OCI-LY7 (cell line): ENCODE data around the gene NEB. TPM values are rescaled to one million over a fixed set of nuclear protein-coding genes. Genes with fewer than 3 reads are reported as not detected.

Experiments
- BruUV-seq: library from RNA; stranded (reverse); fragments of 400-500 nt; replicated peaks from 2 replicates; lab custom pipeline; 2021; lab: Mats Ljungman, UMichigan
- CTCF ChIA-PET: fragments of 300-600 bp; sonication (Branson Sonifier 250); formaldehyde crosslinking; loops from one replicate; lab custom pipeline; 2022; ENCODE audit warnings: antibody characterized with exemption; ENCODE audit not compliant: unreplicated experiment; lab: Charles Lee
- POLR2A ChIA-PET: fragments of 300-600 bp; sonication (Branson Sonifier 250); formaldehyde crosslinking; loops from one replicate; lab custom pipeline; 2022; ENCODE audit warnings: antibody characterized with exemption; lab: Charles Lee
- DNase-seq: peaks from one replicate; pipeline ENCODE4 v3.0.0-alpha.2; 2015; ENCODE audit warnings: low spot score
- H2AFZ ChIP-seq: fragments of 200-600 bp; sonication (generic), shearing (Covaris generic); 2 replicates; pipeline ENCODE4 v1.6.1; 2014; ENCODE audit warnings: mild to moderate bottlenecking, antibody characterized with exemption, low read length, moderate library complexity
- H3K27ac ChIP-seq: fragments of 200-600 bp; sonication (generic); 2 replicates; pipeline ENCODE4 v1.5.1; 2014; ENCODE audit warnings: mixed run types, low read depth, mild to moderate bottlenecking, moderate library complexity, low read length, inconsistent platforms; ENCODE audit not compliant: poor library complexity, severe bottlenecking
- H3K36me3 ChIP-seq: fragments of 200-600 bp; sonication (generic); 2 replicates; pipeline ENCODE4 v1.6.1; 2014; ENCODE audit warnings: mild to moderate bottlenecking, antibody characterized with exemption, low read length, moderate library complexity, mixed read lengths; ENCODE audit not compliant: insufficient read depth
- H3K4me1 ChIP-seq: fragments of 200-600 bp; sonication (generic); 2 replicates; pipeline ENCODE4 v1.5.1; 2014; ENCODE audit warnings: mild to moderate bottlenecking, low read length; ENCODE audit not compliant: insufficient read depth, poor library complexity, severe bottlenecking
- H3K4me2 ChIP-seq: fragments of 200-600 bp; sonication (generic); 2 replicates; pipeline ENCODE4 v1.6.1; 2014; ENCODE audit warnings: mild to moderate bottlenecking, low read length
- H3K4me3 ChIP-seq: fragments of 200-600 bp; sonication (generic); 2 replicates; pipeline ENCODE4 v1.5.1; 2014; ENCODE audit warnings: mild to moderate bottlenecking, low read depth, low read length; ENCODE audit not compliant: poor library complexity, severe bottlenecking
- H3K79me2 ChIP-seq: fragments of 200-600 bp; sonication (generic); 2 replicates; pipeline ENCODE4 v1.6.1; 2016; ENCODE audit warnings: low read depth, mild to moderate bottlenecking, low read length, moderate library complexity, mixed read lengths; ENCODE audit not compliant: insufficient read depth
- H3K9me2 ChIP-seq: fragments of 200-600 bp; sonication (generic); 2 replicates; pipeline ENCODE4 v1.6.1; 2016; ENCODE audit warnings: mild to moderate bottlenecking, low read length, mixed read lengths; ENCODE audit not compliant: insufficient read depth
- H3K9me3 ChIP-seq: fragments of 200-600 bp; sonication (generic); 2 replicates; pipeline ENCODE4 v1.6.1; 2014; ENCODE audit warnings: mild to moderate bottlenecking, mixed run types, low read length, mixed read lengths
- H4K20me1 ChIP-seq: fragments of 200-600 bp; sonication (generic); 2 replicates; pipeline ENCODE4 v1.6.1; 2014; ENCODE audit warnings: mild to moderate bottlenecking, antibody characterized with exemption, low read length, moderate library complexity, mixed read lengths; ENCODE audit not compliant: insufficient read depth
- CTCF ChIP-seq: fragments of 200-600 bp; sonication (generic); conservative IDR thresholded peaks from 2 replicates; pipeline ENCODE4 v1.5.1; 2014; ENCODE audit warnings: mild to moderate bottlenecking, antibody characterized with exemption, low read length, moderate library complexity, mixed read lengths
- EZH2phosphoT487 ChIP-seq: fragments of 200-600 bp; sonication (generic); IDR thresholded peaks from 2 replicates; pipeline ENCODE4 v1.6.1; 2018; ENCODE audit warnings: low read depth, borderline replicate concordance, mild to moderate bottlenecking, mixed run types, antibody characterized with exemption, low read length, moderate library complexity, mixed read lengths
- intact Hi-C: fragments of 100-400 bp; cut with micrococcal nuclease; formaldehyde crosslinking; loops from one replicate; pipeline ENCODE4 v1.10.0; 2022; ENCODE audit not compliant: unreplicated experiment
- total RNA-seq, 2 experiments: library from RNA; depleted of rRNA in 1 of 2; stranded (reverse); fragments of >200 nt in 1 of 2; shearing (Covaris generic) in 1 of 2; gene quantifications; 2 replicates each; pipeline ENCODE4 v1.2.3, GENCODE V29; 2014 to 2022

The NEB gene
- total RNA-seq, 2 experiments from 2014 or later = 0.04 to 0.38 TPM

- H3K36me3 ChIP-seq = no peaks in the 10 kb centered on the region
- POLR2A ChIA-PET = no interaction called here
- no peaks in the 10 kb centered on the region for H3K9me2 ChIP-seq
- H3K4me3 ChIP-seq = no peak overlapping the region
- H3K79me2 ChIP-seq = no peaks in the 10 kb centered on the region
- no peak for TF ChIP-seq EZH2phosphoT487
- TF ChIP-seq CTCF = no peak
- no peak for DNase-seq
- no peak overlapping the region for H3K4me2 ChIP-seq
- no peak overlapping the region for H3K27ac ChIP-seq
- H3K4me1 ChIP-seq = no peaks in the 10 kb centered on the region
- H2AFZ ChIP-seq = no peak overlapping the region
- intact Hi-C loops = no loop called here
- no TSS peak for BruUV-seq
- no peaks in the 10 kb centered on the region for H3K9me3 ChIP-seq
- no peaks in the 10 kb centered on the region for H4K20me1 ChIP-seq
- CTCF ChIA-PET = no interaction called here
Observed at GRCh38 chr2:151508519-151508918, 225.8 kb downstream of the NEB start.

GRCh38 chr2:151506170-151506569 lies 228.1 kb downstream of the NEB start:
- BruUV-seq = no TSS peak
- H3K4me1 ChIP-seq = no peaks in the 10 kb centered on the region
- H3K36me3 ChIP-seq = no peaks in the 10 kb centered on the region
- ChIA-PET POLR2A (no interaction called here), CTCF (no interaction called here)
- H3K4me2 ChIP-seq = no peak overlapping the region
- no peaks in the 10 kb centered on the region for H3K9me2 ChIP-seq
- DNase-seq = no peak
- H4K20me1 ChIP-seq = no peaks in the 10 kb centered on the region
- H2AFZ ChIP-seq = no peak overlapping the region
- TF ChIP-seq CTCF = no peak
- no peak for TF ChIP-seq EZH2phosphoT487
- no peak overlapping the region for H3K4me3 ChIP-seq
- H3K79me2 ChIP-seq = no peaks in the 10 kb centered on the region
- H3K9me3 ChIP-seq = no peaks in the 10 kb centered on the region
- intact Hi-C loops = no loop called here
- no peak overlapping the region for H3K27ac ChIP-seq

- no TSS peak for BruUV-seq
- intact Hi-C loops = no loop called here
- H3K36me3 ChIP-seq = no peaks in the 10 kb centered on the region
Observed at GRCh38 chr2:151498178-151498577, 236.1 kb downstream of the NEB start.

More at GRCh38 chr2:151498178-151498577, 236.1 kb downstream of the NEB start:
- Histone ChIP-seq H4K20me1 (no peaks in the 10 kb centered on the region), H3K4me1 (no peaks in the 10 kb centered on the region), H3K27ac (no peak overlapping the region), H3K4me3 (no peak overlapping the region), H3K9me3 (no peaks in the 10 kb centered on the region), H3K79me2 (no peaks in the 10 kb centered on the region), H3K4me2 (no peak overlapping the region), H2AFZ (no peak overlapping the region), H3K9me2 (no peaks in the 10 kb centered on the region)
- ChIA-PET CTCF (no interaction called here), POLR2A (no interaction called here)
- TF ChIP-seq EZH2phosphoT487 (no peak), CTCF (no peak)
- no peak for DNase-seq
